NCI-H82 treated with DMSO at 0.1 percent for 48 hours (cell line): ENCODE results near the gene NBPF12.
"Not testable (repeated sequence)": the region's sequence is repeated elsewhere in the genome, so short reads cannot be mapped to it uniquely, and the experiment has no call there.

Experiments
- DNase-seq: peaks from one replicate; lab custom pipeline; 2025; ENCODE audit not compliant: unreplicated experiment; lab: John Stamatoyannopoulos, UW

Gene NBPF12

GRCh38 chr1:146970656-146971055, 32.5 kb downstream of the NBPF12 start:
- DNase-seq = not testable (repeated sequence)

DNA sequence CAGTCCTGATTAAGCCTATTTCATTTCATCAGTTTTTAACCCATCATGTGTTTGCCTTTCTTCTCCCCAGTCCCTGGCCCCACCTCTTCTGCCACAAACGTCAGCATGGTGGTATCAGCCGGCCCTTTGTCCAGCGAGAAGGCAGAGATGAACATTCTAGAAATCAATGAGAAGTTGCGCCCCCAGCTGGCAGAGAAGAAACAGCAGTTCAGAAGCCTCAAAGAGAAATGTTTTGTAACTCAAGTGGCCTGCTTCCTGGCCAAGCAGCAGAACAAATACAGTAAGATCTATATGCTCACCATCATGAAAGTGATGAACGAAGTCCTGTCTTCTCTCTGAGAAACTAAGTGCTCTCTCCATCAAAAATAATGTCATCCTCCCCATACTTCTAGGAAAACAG, 34.6 kb downstream of the NBPF12 start:
- not testable (repeated sequence) for DNase-seq

DNA sequence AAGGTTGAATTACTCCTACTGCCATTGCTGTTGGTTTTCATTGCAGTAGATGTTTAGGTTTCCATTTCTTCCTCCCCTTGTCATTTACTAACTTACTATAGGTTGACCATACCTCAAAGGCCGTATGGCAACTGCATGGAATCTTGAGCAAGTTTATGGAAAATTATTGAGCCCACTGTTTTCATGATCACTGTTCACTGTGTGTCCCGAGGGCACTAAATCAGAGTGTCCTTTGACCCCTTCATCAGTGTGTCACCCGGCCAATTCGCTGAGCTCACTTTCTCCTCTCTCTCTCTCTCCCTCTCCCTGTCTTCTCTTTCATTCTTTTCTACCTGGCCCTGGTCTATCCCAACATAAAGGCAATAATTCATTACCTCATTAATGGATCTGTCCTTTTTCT, 47.7 kb downstream of the NBPF12 start:
- DNase-seq = not testable (repeated sequence)

GRCh38 chr1:146986450-146986849, 48.3 kb downstream of the NBPF12 start:
- DNase-seq = not testable (repeated sequence)

GRCh38 chr1:146987502-146987901, 49.4 kb downstream of the NBPF12 start:
- DNase-seq = not testable (repeated sequence)

DNA sequence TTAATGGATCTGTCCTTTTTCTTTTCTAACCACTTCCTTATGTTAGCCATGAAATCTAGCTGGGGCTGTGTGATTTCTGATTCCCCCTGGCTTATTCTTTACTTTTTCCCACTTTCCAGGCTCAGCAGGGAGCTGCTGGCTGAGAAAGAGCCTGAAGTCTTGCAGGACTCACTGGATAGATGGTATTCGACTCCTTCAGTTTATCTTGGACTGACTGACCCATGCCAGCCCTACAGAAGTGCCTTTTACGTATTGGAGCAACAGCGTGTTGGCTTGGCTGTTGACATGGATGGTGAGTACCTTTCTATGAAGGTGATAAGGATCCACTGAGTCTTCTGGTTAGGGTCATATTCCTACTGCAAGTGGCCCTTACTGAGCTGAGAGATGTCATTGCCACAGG, 51.3 kb downstream of the NBPF12 start:
- not testable (repeated sequence) for DNase-seq

GRCh38 chr1:147008495-147008894, 70.4 kb downstream of the NBPF12 start:
- DNase-seq = not testable (repeated sequence)

- DNase-seq = not testable (repeated sequence)
Measured at GRCh38 chr1:147026975-147027374, 88.9 kb downstream of the NBPF12 start.

DNA sequence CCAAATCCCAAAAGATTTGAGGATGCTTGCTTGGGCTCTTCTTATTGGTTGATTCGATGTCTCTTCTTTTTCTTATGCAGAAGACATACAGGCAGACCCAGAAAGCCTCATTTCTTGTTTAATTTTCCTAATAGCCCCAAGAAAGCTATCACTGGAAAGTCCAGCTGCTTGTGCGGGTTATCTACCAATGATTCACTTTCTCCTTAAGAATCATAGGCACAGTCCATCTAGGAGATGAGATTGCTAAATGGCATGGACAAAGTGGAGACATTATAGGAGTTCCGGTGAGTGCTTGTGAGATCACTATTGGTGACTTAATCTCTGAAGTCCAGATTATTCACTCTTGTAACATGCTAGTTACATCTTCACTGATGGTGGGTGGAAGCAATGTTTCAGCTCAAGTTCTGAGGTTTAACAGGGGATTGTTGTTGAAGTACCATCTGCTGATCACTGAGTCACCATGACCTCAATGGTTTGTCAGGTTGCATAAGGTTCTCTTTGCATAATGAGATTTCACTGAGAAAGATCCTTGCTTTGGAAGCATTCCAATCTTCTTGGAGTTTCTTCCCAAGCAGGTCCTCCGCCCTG, 92.0 kb downstream of the NBPF12 start:
- peak; percentile 25 for DNase-seq

DNA sequence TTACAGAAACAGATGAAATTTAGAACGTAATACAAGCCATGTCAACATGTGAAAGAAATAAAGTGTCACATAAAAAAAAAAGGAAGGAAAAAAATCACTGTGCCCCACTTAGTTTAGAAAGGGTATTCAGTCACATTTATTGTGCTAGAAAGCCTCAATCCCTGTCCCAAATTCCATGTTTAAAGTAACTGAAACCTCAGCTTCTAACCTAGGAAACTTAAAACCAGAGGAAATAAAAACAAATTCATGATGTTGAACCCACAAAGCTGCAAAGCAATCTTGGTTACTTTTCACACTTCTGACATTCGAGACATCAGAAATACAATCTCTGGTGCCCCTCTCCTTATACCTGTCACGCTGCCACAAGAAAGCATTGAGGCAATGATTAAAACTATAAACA, 101.8 kb downstream of the NBPF12 start:
- DNase-seq = no peak

- DNase-seq = not testable (repeated sequence)
Measured at GRCh38 chr1:147042891-147043290, 104.8 kb downstream of the NBPF12 start.

GRCh38 chr1:147044511-147044910, 106.4 kb downstream of the NBPF12 start:
- DNase-seq = not testable (repeated sequence)
